ENCODE results near the gene IGFALS.

IGFALS gene

GRCh38 chr16:1744338-1744840 lies 49.1 kb downstream of the IGFALS start:
- no peak for DNase-seq (ENCODE audit: extremely low spot score)
- CTCF ChIA-PET: no interaction called here
- POLR2A ChIA-PET: interaction anchor here (1.2 kb wide), 1 partner anchor 38 kb away, joined by 3 read pairs; the partner anchor contains the start of gene MAPK8IP3
- TF ChIP-seq CTBP1 (IDR thresholded peaks at IDR 0.05; ENCODE audit: borderline replicate concordance) (no peak), FOXM1 (IDR thresholded peaks at IDR 0.05; ENCODE audit: borderline replicate concordance) (no peak), SUZ12 (IDR thresholded peaks at IDR 0.05) (no peak), NFRKB (IDR thresholded peaks at IDR 0.05) (no peak), TARDBP (IDR thresholded peaks at IDR 0.05) (no peak), FOXA1 (IDR thresholded peaks at IDR 0.05) (no peak), L3MBTL2 (conservative IDR thresholded peaks at IDR 0.05) (no peak), LEF1 (IDR thresholded peaks at IDR 0.05; ENCODE audit: borderline replicate concordance) (no peak), ARNT (IDR thresholded peaks at IDR 0.05) (no peak), SP1 (IDR thresholded peaks at IDR 0.05) (no peak), BHLHE40 (IDR thresholded peaks at IDR 0.05; ENCODE audit: borderline replicate concordance) (no peak), ZNF384 (IDR thresholded peaks at IDR 0.05) (no peak), PKNOX1 (IDR thresholded peaks at IDR 0.05) (no peak), HDGF (IDR thresholded peaks at IDR 0.05; ENCODE audit: borderline replicate concordance) (no peak), FOXK2 (IDR thresholded peaks at IDR 0.05) (no peak), ELF4 (IDR thresholded peaks at IDR 0.05) (no peak)

- POLR2A ChIA-PET: interaction anchor here (1.2 kb wide), 1 partner anchor 38 kb away, joined by 3 read pairs; the partner anchor contains the start of gene MAPK8IP3
- CTCF ChIA-PET: no interaction called here
- no peak for TF ChIP-seq LEF1 (IDR thresholded peaks at IDR 0.05; ENCODE audit: borderline replicate concordance)
- no peak for TF ChIP-seq PKNOX1 (IDR thresholded peaks at IDR 0.05)
- no peak for TF ChIP-seq ZNF384 (IDR thresholded peaks at IDR 0.05)
- no peak for DNase-seq (ENCODE audit: extremely low spot score)
These were observed 49.8 kb downstream of the IGFALS start for GRCh38 chr16:1743376-1744337.

GRCh38 chr16:1741553-1742165 lies 51.8 kb downstream of the IGFALS start:
- CTCF ChIA-PET: no interaction called here
- POLR2A ChIA-PET: no interaction called here
- no peak for DNase-seq (ENCODE audit: extremely low spot score)
- TF ChIP-seq HDGF (IDR thresholded peaks at IDR 0.05; ENCODE audit: borderline replicate concordance) (no peak), TARDBP (IDR thresholded peaks at IDR 0.05) (no peak), LEF1 (IDR thresholded peaks at IDR 0.05; ENCODE audit: borderline replicate concordance) (no peak), ZNF384 (IDR thresholded peaks at IDR 0.05) (no peak), SP1 (IDR thresholded peaks at IDR 0.05) (no peak), CTBP1 (IDR thresholded peaks at IDR 0.05; ENCODE audit: borderline replicate concordance) (no peak), FOXK2 (IDR thresholded peaks at IDR 0.05) (no peak), NFRKB (IDR thresholded peaks at IDR 0.05) (no peak), L3MBTL2 (conservative IDR thresholded peaks at IDR 0.05) (no peak), ELF4 (IDR thresholded peaks at IDR 0.05) (no peak), PKNOX1 (IDR thresholded peaks at IDR 0.05) (no peak), FOXA1 (IDR thresholded peaks at IDR 0.05) (no peak), SUZ12 (IDR thresholded peaks at IDR 0.05) (no peak), ARNT (IDR thresholded peaks at IDR 0.05) (no peak), BHLHE40 (IDR thresholded peaks at IDR 0.05; ENCODE audit: borderline replicate concordance) (no peak)

GRCh38 chr16:1740781-1741490 lies 52.6 kb downstream of the IGFALS start:
- no peak for TF ChIP-seq FOXK2 (IDR thresholded peaks at IDR 0.05)
- no peak for TF ChIP-seq CTBP1 (IDR thresholded peaks at IDR 0.05; ENCODE audit: borderline replicate concordance)
- no peak for TF ChIP-seq BHLHE40 (IDR thresholded peaks at IDR 0.05; ENCODE audit: borderline replicate concordance)
- TF ChIP-seq PKNOX1 (IDR thresholded peaks at IDR 0.05): no peak
- TF ChIP-seq LEF1 (IDR thresholded peaks at IDR 0.05; ENCODE audit: borderline replicate concordance): no peak
- no peak for TF ChIP-seq ARNT (IDR thresholded peaks at IDR 0.05)
- no peak for TF ChIP-seq ELF4 (IDR thresholded peaks at IDR 0.05)
- TF ChIP-seq SP1 (IDR thresholded peaks at IDR 0.05): no peak
- no peak for TF ChIP-seq NFRKB (IDR thresholded peaks at IDR 0.05)
- no peak for TF ChIP-seq SUZ12 (IDR thresholded peaks at IDR 0.05)
- DNase-seq (ENCODE audit: extremely low spot score): no peak
- ChIA-PET POLR2A (no interaction called here), CTCF (no interaction called here)
